SU-DHL-6 (cell line): ENCODE results near the gene LY6G5B.

Source experiments
- H2AFZ ChIP-seq: fragments of 200-600 bp; sonication (generic); 2 replicates; pipeline ENCODE4 v1.6.1; 2014; ENCODE audit warnings: low read depth, mild to moderate bottlenecking, moderate library complexity, mixed read lengths, antibody characterized with exemption, low read length; ENCODE audit not compliant: severe bottlenecking
- H3F3A ChIP-seq: fragments of 200-600 bp; shearing (Covaris generic); 2 replicates; pipeline ENCODE4 v1.6.0; 2016; ENCODE audit warnings: antibody characterized with exemption, mild to moderate bottlenecking; ENCODE audit not compliant: insufficient read depth
- H3K27ac ChIP-seq: fragments of 200-600 bp; sonication (generic); 2 replicates; pipeline ENCODE4 v1.5.1; 2016; ENCODE audit warnings: low read depth, mild to moderate bottlenecking, low read length, moderate library complexity, mixed read lengths
- H3K27me3 ChIP-seq: fragments of 200-600 bp; sonication (generic), shearing (Covaris generic); 2 replicates; pipeline ENCODE4 v1.6.0; 2014; ENCODE audit warnings: mild to moderate bottlenecking, low read length
- H3K36me3 ChIP-seq: fragments of 200-600 bp; sonication (generic); 2 replicates; pipeline ENCODE4 v1.6.1; 2014; ENCODE audit warnings: mild to moderate bottlenecking, low read length, mixed read lengths
- H3K4me2 ChIP-seq: fragments of 300-600, 200-600 bp; shearing (Covaris generic), sonication (generic); 2 replicates; pipeline ENCODE4 v1.6.0; 2014; ENCODE audit warnings: low read length, low read depth, mild to moderate bottlenecking; ENCODE audit not compliant: poor library complexity, severe bottlenecking
- H3K4me3 ChIP-seq: fragments of 200-600 bp; sonication (generic); 2 replicates; pipeline ENCODE4 v1.5.1; 2014; ENCODE audit warnings: antibody characterized with exemption, low read length, mild to moderate bottlenecking, mixed read lengths; ENCODE audit not compliant: insufficient read depth, poor library complexity, severe bottlenecking
- H3K79me2 ChIP-seq: fragments of 200-600 bp; sonication (generic); 2 replicates; pipeline ENCODE4 v1.6.1; 2014; ENCODE audit warnings: mild to moderate bottlenecking, low read length, moderate library complexity; ENCODE audit not compliant: insufficient read depth
- H3K9ac ChIP-seq: fragments of 200-600 bp; sonication (generic); 2 replicates; pipeline ENCODE4 v1.7.0; 2014; ENCODE audit warnings: mild to moderate bottlenecking, low read length
- H3K9me2 ChIP-seq: fragments of 200-600 bp; sonication (generic); replicated peaks from 2 replicates; pipeline ENCODE4 v1.6.1; 2014; ENCODE audit warnings: low read length; ENCODE audit not compliant: insufficient read depth
- H3K9me3 ChIP-seq: fragments of 200-600 bp; sonication (generic); 2 replicates; pipeline ENCODE4 v1.6.1; 2014; ENCODE audit warnings: low read length, mixed read lengths; ENCODE audit not compliant: insufficient read depth
- H4K20me1 ChIP-seq: fragments of 200-600 bp; sonication (generic); 2 replicates; pipeline ENCODE4 v1.6.1; 2014; ENCODE audit warnings: low read depth, mild to moderate bottlenecking, antibody characterized with exemption, low read length, moderate library complexity, mixed read lengths
- CTCF ChIP-seq: fragments of 200-600 bp; sonication (generic); IDR thresholded peaks from one replicate; pipeline ENCODE4 v1.5.1; 2017; ENCODE audit warnings: antibody characterized with exemption, mild to moderate bottlenecking, low read length, moderate library complexity; ENCODE audit not compliant: insufficient read depth, poor library complexity, severe bottlenecking
- EZH2phosphoT487 ChIP-seq: fragments of 200-600 bp; sonication (generic), shearing (Covaris generic); conservative IDR thresholded peaks from 2 replicates; pipeline ENCODE4 v1.6.1; 2018; ENCODE audit warnings: mild to moderate bottlenecking, antibody characterized with exemption, low read length, moderate library complexity, mixed read lengths

LY6G5B gene

GRCh38 chr6:31651602-31652191, 18.1 kb upstream of the LY6G5B start:
- no peaks in the 10 kb centered on the region for H3K27me3 ChIP-seq
- peak overlapping the region; percentile 89 for H3K27ac ChIP-seq
- H3K79me2 ChIP-seq = peaks cover 41% of the 10 kb centered on the region
- peaks cover 14% of the 10 kb centered on the region for H3K36me3 ChIP-seq
- peak overlapping the region; percentile 91 for H3K4me3 ChIP-seq
- peak overlapping the region; percentile 83 for H3K4me2 ChIP-seq
- H3K9me3 ChIP-seq = no peaks in the 10 kb centered on the region
- peaks cover 19% of the 10 kb centered on the region for H3F3A ChIP-seq
- H2AFZ ChIP-seq = peak overlapping the region; percentile 81
- TF ChIP-seq EZH2phosphoT487 = no peak
- no peak for TF ChIP-seq CTCF
- peak overlapping the region; percentile 83 for H3K9ac ChIP-seq
- no peaks in the 10 kb centered on the region for H3K9me2 ChIP-seq
- no peaks in the 10 kb centered on the region for H4K20me1 ChIP-seq

GRCh38 chr6:31652925-31653724, 16.7 kb upstream of the LY6G5B start:
- TF ChIP-seq EZH2phosphoT487 = no peak
- no peak for TF ChIP-seq CTCF
- peaks cover 12% of the 10 kb centered on the region for H3K36me3 ChIP-seq
- H3K4me2 ChIP-seq = peak overlapping the region; percentile 83
- peak overlapping the region; percentile 89 for H3K27ac ChIP-seq
- peak overlapping the region; percentile 83 for H3K9ac ChIP-seq
- H3K9me2 ChIP-seq = no peaks in the 10 kb centered on the region
- H3K9me3 ChIP-seq = no peaks in the 10 kb centered on the region
- peak overlapping the region; percentile 91 for H3K4me3 ChIP-seq
- peaks cover 19% of the 10 kb centered on the region for H3F3A ChIP-seq
- H3K79me2 ChIP-seq = peaks cover 45% of the 10 kb centered on the region
- no peaks in the 10 kb centered on the region for H4K20me1 ChIP-seq
- H3K27me3 ChIP-seq = no peaks in the 10 kb centered on the region
- H2AFZ ChIP-seq = peak overlapping the region; percentile 81

- no peaks in the 10 kb centered on the region for H3K9me2 ChIP-seq
- peaks cover 19% of the 10 kb centered on the region for H3F3A ChIP-seq
- no peak overlapping the region for H3K27ac ChIP-seq
- no peak overlapping the region for H2AFZ ChIP-seq
- H4K20me1 ChIP-seq = no peaks in the 10 kb centered on the region
- H3K9me3 ChIP-seq = no peaks in the 10 kb centered on the region
- no peak overlapping the region for H3K4me3 ChIP-seq
- no peak overlapping the region for H3K9ac ChIP-seq
- no peaks in the 10 kb centered on the region for H3K36me3 ChIP-seq
- TF ChIP-seq CTCF (no peak), EZH2phosphoT487 (no peak)
- no peak overlapping the region for H3K4me2 ChIP-seq
- H3K79me2 ChIP-seq = peaks cover 52% of the 10 kb centered on the region
- no peaks in the 10 kb centered on the region for H3K27me3 ChIP-seq
Observed at GRCh38 chr6:31654574-31655348, 15.0 kb upstream of the LY6G5B start.
